Hippocampal formation (tissue), 2 donors: ENCODE measurements around the gene KRT36.

Experiments
- DNase-seq, 2 donors: peaks; one replicate each; lab custom pipeline; 2025; lab: John Stamatoyannopoulos, UW

Gene KRT36

GRCh38 chr17:41489531-41489930, at the start of gene KRT36:
KRT36 (minus strand) TSS chr17:41489910; CDS start chr17:41489864, 46 bp downstream.
- DNase-seq = no peak

DNA sequence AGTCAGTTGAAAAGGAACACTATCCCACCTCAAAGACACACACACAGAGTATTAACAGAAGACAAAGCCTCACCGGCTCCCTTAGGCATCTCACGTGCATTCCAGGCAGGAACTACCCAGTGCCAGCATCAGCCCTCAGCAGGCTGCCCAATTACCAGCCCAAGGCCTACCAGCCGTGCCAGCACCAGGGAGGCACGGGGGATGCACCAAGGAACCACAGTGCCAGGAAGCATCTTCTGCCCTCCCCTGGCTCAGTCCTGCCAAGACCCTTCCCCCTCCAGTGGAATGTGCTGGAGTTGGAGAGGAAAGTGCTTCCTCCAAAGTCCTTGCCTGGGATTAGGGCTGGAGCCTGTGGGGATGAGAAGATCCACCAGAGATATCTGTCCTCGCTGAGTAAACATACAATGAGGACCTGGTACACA, 49.4 kb upstream of the KRT36 start:
- no peak for DNase-seq

- DNase-seq = no peak
Observed at GRCh38 chr17:41538565-41538991, 48.9 kb upstream of the KRT36 start.

DNA sequence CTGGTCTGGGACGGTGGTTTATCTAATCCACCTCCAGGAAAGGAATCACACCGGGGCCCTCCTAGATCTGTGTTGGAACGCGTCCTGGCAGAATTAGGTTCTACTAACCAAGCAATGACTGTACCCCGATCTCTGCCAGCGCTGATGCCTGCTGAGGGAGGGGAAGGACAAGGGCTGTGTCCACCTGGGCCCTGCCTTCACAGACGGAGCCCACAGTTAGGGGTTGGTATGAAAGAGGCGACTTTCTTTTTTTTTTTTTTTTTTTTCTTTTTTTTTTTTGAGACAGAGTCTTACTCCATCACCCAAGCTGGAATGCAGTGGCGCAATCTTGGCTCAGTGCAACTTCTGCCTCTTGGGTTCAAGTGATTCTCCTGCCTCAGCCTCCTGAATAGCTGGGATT, 48.3 kb upstream of the KRT36 start:
- DNase-seq = no peak

DNA sequence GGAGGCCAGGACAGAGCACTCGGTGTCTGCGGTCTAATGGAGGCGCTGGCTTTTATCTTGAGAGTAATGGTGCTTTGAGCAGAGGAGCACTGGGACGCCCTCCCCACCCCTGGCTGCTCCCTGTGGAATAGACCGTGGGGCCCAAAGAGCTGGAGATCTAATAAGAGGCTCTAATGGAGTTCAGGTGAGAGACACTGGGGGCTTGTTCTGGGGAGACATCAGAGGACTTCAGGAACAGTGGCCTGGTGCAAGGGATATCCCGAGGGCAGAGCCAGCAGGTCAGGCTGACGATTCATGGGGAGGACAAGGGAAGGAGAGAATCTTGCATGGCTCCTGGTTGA, 47.9 kb upstream of the KRT36 start:
- no peak for DNase-seq

DNA sequence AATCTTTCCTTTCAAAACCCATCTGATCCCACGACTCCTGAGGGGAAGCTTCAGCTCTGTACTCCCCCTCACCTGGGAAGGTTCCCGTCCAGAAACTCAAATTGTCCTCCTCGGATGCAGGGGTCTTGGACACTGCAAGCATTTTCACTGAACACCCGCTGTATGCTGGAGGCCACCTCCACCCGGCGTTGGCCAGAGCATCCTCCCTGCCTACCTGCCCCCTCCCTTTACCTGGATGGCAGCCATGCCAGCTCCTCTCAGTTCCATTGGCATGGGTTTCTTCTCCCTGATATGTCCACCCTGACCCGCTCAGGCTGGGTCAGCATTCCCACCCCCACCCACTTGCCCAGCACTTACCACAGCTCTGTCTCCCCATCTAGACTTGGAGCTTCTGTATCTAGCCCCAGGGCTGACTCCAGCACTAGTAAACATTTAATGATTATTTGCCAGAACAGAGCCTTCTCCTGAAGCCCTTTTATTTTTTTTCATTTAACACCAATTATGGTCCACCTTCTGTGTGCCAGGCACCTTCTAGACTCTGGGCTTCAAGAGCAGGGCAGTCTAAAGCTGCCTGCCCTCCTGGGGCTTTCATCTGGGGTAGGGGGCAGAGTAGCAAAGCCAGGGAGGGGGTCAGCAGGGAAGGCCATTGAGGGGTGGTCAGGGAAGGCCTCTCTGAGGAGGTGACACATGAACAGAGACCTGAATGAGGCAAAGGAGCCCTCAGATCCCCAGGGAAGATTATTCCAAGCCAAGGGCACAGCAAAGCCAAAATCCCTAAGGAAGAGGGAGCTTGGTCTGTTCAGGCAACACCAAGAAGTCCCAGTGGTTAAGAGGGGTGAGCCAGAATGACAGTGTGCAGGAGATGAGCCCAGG, 47.3 kb upstream of the KRT36 start:
- no peak for DNase-seq

DNA sequence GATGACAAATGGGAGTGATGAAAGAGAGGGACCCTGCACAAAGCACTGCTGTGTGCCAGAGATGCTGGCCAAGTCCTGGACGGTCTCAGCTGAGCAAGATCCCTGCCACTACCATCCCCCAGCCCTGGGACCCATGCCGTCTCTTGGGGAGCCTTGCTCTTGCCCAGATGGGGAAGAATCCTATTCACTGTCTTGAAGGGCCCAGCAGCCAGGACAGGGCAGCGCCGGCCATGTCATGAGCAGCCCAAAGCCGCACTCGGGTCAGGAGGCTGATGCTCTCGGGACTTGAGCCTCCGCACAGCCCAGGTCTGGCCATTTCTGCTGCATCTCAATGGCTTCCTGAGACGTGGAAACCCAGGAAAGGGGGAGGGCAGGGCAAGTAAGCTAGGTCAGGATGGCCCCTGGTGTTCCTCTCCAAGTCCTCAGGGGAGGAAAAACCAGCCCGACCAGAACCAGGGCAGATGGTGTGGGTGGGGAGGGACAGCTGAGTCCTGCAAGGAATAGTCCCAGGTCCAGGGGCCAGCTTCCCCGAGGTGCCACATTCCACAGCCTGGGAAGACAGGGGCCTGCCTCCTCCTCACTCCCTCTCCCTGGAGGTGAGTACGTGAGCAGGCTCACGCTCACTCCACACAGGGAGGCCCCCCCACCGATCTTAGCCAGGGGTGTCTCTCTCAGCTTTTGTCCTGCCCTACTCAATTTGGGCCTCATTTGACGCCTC, 46.2 kb upstream of the KRT36 start:
- DNase-seq = no peak

DNA sequence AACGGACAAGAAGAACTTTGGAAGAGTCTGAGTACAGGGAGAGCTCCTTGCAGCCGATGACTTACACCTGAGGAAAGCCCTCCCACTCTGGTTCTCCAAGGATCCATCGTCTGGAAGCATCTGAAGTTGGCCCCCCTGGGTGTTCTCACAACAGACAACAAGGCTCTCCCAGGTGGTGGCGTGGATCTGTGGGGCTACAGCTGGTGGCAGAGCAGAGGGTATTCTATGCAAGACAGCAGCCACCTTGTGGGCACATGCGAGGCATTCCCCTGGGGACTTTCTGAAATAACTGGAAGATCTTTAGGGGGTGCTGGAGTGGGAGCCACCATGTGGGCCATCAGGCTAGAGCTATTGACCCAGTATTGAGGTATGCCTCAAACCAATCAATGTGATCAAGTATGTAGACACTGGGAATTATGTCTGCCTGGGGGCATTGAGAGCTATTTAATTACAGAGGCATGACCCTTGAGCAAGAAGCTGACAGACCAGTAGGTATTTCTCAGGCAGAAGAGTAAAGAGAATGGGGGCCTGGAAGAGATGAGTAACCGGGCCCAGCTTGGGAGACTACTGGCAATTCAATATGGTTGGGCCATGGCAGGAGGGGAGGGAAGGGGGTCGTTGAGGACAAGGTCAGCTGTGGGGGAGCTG, 45.3 kb upstream of the KRT36 start:
- DNase-seq = no peak

- DNase-seq = no peak
Observed at GRCh38 chr17:41533613-41534012, 43.9 kb upstream of the KRT36 start.

DNA sequence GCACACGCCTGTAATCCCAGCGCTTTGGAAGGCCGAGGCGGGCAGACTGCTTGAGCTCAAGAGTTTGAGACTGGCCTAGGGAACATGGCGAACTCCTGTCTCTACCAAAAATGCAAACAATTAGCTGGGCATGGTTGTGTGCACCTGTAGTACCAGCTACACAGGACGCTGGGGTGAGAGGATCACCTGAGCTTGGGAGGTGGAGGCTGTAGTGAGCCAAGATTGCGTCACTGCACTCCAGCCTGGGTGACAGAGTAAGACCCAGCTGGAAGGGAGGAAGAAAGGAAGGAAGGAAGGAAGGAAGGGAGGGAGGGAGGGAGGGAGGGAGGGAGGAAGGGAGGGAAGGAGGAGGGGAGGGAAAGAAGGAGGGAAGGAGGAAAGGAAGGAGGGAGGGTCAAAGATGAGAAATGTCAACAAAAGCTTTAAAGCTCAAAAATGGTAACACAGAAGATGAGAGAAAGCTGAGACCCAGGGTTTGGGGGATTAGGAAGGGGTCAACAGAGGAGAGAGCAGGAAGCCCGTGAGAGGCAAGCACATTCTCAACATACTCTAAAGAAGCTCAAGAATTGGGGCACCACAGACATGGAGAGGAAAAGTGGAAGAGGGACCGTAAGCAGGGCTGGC, 43.3 kb upstream of the KRT36 start:
- no peak for DNase-seq

DNA sequence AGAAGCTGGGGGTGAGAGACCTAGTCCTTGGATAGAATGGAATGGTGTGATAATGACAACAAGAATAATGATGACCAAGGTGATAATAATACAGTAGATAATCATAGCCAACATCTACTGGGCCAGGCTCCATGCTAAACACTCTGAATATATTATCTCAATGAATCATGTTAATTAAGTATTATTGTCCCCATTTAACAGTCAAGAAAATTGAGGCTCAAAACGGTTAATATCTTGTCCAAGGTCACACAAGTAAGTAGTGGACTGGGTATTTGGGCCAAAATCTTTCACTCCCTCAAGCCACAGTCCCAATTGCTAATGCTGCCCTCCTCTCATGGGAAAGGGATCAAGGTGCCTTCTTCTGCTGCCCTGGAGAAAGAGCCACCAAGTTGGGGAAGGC, 42.3 kb upstream of the KRT36 start:
- DNase-seq = no peak

GRCh38 chr17:41530062-41531048, 40.6 kb upstream of the KRT36 start:
- no peak for DNase-seq

DNA sequence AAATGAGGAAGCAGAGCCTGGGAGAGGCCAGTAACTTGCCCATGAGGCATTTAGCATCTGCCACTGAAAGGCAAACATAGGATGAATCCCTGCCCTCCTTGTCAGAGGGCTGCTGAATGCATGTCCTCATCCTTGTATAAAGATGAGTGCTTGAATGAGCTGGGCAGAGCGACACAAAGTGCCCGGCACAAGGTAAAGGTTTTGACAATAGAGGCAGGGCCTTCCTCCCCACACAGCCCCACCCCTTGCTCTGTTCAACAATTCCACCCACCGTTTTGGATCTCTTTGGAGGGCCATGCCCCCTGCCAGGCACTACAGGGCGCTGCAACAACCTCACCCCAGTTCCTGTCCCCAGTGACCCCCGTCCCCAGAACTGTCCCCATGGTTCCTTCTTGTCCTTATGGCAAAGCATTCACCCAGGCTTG, 39.8 kb upstream of the KRT36 start:
- no peak for DNase-seq

DNA sequence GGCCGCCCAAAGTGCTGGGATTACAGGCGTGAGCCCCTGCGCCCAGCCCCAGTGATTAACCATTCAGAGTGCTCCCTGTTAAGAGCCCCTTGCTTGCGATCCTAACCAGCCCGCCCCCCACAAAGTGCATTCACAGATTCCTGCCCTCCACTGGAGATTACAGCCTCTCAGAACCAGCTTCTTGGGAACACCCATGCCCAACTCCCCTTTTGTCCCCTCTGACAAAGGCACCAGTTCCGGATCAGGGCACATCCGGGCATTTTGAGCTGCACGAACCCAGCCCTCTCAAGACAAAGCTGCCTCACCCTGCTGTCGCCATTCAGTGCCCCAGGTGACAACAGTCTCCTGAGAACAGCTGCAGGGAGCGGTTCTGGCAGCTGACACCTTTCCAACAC, 39.2 kb upstream of the KRT36 start:
- no peak for DNase-seq

DNA sequence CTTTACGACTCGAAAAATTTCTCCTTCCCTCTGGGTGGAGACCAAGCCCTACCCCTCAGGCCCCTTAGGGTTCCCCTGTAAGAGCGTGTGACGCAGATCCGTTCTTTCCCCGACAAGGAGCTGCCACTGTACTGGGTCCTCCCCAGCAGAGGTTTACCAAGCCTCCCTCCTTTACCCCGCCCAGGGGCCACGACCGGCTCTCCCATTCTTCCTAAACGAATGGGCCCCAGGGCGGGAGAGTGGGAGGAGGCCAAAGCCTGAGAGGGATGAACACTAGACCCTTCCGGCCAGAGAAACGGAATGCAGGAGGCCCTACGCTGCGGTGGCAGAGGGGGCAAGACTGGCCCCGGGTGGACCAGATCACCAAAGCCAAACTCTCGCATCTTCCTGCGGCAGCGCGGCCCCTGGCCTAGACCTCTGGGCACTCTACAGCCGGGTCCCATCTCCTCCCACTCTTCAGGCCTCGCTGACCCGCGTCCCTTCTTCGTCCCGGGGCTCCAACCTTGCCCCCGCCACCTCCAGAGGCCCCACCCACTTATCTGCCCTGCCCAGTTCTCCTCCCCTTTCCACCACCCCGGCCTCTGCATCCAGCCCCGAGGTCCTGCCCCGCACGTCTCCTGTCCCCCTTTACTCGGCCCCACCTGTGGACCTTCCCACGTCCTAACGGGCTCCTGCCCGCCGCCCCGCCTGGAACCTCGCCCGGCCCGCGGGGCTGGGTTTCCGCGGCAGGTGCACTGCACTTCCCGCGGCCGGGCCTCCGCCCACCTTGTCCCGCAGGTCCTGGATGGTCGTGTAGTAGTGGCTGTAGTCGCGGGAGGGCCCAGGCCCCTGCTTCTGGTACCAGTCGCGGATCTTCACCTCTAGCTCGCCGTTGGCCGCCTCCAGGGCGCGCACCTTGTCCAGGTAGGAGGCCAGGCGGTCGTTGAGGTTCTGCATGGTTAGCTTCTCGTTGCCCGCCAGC, 37.6 kb upstream of the KRT36 start:
- no peak for DNase-seq

- no peak for DNase-seq
Observed at GRCh38 chr17:41524261-41524660, 34.6 kb upstream of the KRT36 start.

DNA sequence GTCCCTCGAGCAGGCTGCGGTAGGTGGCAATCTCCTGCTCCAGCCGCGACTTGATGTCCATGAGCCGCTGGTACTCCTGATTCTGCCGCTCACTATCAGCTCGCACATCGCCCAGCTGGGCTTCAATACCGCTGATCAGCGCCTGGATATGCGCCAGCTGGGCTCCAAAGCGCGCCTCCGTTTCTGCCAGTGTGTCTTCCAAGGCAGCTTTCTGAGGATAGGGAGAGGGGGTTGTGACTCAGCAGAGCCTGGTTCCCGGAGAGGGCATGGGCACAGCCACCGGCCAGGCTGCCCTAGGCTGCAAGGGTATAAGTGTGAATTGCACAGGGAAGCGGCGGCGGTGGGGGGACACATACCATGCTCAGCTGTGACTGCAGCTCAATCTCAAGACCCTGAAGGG, 34.1 kb upstream of the KRT36 start:
- no peak for DNase-seq

DNA sequence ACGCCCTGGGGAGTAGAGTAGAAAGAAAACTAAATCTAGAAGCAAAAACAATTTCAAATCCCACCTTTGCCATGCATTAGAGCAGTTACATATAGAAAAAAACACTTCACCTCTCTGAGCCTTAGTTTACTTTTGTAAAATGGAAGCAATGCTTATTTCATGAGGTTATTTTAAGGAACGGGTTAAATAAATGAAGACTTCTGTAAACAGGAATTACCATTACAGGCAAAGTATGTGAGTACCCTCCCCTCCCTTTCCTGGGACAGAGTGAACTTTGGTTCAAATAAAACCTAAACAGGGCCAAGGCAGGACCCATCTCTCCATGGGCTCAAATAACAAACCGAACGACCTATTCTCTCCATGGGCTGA, 33.5 kb upstream of the KRT36 start:
- DNase-seq = no peak

DNA sequence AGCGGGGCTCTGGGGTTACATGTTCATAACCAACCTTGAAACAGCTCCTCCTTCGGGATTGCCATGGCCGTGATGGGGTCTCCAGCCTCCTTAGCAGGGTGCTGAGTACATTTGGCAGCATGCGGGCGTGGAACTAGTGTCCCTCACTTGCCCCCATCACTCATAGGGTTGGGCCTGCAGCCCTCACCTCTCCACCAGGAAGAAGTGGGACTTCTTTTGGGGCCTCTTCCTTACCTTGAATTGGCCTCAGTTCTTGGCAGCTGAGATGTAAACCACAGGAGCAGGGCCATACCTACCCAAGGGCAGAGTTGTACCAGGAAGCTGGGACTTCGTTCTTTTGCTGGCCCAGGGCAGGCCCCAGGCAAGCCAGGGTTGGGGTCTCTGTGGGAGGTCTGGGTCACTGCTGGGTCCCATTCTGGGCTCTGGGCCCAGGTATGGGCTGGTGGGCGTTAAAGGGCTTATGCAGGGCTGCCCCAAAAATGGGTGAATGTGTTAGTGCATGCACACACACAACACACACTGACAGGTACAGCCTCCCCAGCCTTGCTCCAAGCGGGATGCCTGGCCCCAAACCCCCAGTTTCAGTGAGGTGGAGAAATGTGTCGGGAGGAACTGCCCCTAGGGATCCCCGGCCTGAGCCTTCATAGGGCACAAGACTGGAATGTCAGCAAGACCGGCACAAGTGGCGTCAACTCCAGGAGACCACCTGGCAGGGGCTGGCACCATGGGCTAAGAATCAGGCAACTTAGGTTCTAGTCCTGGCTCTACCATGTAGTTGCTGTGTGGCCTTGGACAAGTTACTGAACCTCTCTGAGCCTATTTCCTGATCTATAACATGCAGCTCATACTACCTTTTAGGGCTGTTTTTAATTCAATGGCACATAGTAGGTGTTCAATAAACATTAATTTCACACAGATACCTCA, 32.9 kb upstream of the KRT36 start:
- DNase-seq = no peak
